ENCODE data around the gene SLC27A4. TPM values are rescaled to one million over a fixed set of nuclear protein-coding genes. Genes with fewer than 3 reads are reported as not detected.

SLC27A4 gene
- total and polyA plus RNA-seq, 2 of the 13 experiments (the other 11 are each of a cell fraction or from before 2014, with no cell fraction given) = 10.6 to 18.8 TPM

- TF ChIP-seq, protein P1, sequence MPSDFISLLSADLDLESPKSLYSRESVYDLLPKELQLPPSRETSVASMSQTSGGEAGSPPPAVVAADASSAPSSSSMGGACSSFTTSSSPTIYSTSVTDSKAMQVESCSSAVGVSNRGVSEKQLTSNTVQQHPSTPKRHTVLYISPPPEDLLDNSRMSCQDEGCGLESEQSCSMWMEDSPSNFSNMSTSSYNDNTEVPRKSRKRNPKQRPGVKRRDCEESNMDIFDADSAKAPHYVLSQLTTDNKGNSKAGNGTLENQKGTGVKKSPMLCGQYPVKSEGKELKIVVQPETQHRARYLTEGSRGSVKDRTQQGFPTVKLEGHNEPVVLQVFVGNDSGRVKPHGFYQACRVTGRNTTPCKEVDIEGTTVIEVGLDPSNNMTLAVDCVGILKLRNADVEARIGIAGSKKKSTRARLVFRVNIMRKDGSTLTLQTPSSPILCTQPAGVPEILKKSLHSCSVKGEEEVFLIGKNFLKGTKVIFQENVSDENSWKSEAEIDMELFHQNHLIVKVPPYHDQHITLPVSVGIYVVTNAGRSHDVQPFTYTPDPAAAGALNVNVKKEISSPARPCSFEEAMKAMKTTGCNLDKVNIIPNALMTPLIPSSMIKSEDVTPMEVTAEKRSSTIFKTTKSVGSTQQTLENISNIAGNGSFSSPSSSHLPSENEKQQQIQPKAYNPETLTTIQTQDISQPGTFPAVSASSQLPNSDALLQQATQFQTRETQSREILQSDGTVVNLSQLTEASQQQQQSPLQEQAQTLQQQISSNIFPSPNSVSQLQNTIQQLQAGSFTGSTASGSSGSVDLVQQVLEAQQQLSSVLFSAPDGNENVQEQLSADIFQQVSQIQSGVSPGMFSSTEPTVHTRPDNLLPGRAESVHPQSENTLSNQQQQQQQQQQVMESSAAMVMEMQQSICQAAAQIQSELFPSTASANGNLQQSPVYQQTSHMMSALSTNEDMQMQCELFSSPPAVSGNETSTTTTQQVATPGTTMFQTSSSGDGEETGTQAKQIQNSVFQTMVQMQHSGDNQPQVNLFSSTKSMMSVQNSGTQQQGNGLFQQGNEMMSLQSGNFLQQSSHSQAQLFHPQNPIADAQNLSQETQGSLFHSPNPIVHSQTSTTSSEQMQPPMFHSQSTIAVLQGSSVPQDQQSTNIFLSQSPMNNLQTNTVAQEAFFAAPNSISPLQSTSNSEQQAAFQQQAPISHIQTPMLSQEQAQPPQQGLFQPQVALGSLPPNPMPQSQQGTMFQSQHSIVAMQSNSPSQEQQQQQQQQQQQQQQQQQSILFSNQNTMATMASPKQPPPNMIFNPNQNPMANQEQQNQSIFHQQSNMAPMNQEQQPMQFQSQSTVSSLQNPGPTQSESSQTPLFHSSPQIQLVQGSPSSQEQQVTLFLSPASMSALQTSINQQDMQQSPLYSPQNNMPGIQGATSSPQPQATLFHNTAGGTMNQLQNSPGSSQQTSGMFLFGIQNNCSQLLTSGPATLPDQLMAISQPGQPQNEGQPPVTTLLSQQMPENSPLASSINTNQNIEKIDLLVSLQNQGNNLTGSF (CRISPR knock-in tag; IDR thresholded peaks at IDR 0.05) = no peak
- TF ChIP-seq PHF21A (CRISPR knock-in tag; IDR thresholded peaks at IDR 0.05) = no peak; the same call in 1 of the 2 replicates
- TF ChIP-seq NAIF1 (CRISPR knock-in tag; IDR thresholded peaks at IDR 0.05; ENCODE audit: borderline replicate concordance) = peak; percentile 20; the same call in 1 of the 2 replicates
- no peak for TF ChIP-seq IKZF4 (CRISPR knock-in tag; IDR thresholded peaks at IDR 0.05; ENCODE audit: borderline replicate concordance, low read depth, not compliant biosample characterization)
- peak; percentile 73 for TF ChIP-seq SAP130 (CRISPR knock-in tag; IDR thresholded peaks at IDR 0.05; ENCODE audit: low read depth)
- no peak for TF ChIP-seq NCOA2 (CRISPR knock-in tag; IDR thresholded peaks at IDR 0.05)
- TF ChIP-seq ZNF34 (CRISPR knock-in tag; IDR thresholded peaks at IDR 0.05; ENCODE audit: borderline replicate concordance) = 0 out of 2 replicates have a peak, but pooled peaks have one; percentile 12
- TF ChIP-seq ZBTB25 (CRISPR knock-in tag; IDR thresholded peaks at IDR 0.05) = no peak
- peak; percentile 48; the same call in 1 of the 2 replicates for TF ChIP-seq SMAD3 (CRISPR knock-in tag; IDR thresholded peaks at IDR 0.05)
- no peak for TF ChIP-seq ATF7 (IDR thresholded peaks at IDR 0.05)
- TF ChIP-seq ATF7 (CRISPR knock-in tag; IDR thresholded peaks at IDR 0.05) = no peak
- no peak; the same call in 1 of the 2 replicates for TF ChIP-seq HINFP (CRISPR knock-in tag; IDR thresholded peaks at IDR 0.05; ENCODE audit: low read depth)
- TF ChIP-seq ATF2 (CRISPR knock-in tag; IDR thresholded peaks at IDR 0.05) = no peak
- TF ChIP-seq SP1 (IDR thresholded peaks at IDR 0.05) = no peak
- TF ChIP-seq SP1 (CRISPR knock-in tag; IDR thresholded peaks at IDR 0.05) = no peak
- peak; percentile 52; the same call in 1 of the 2 replicates for TF ChIP-seq ZNF839 (CRISPR knock-in tag; IDR thresholded peaks at IDR 0.05; ENCODE audit: borderline replicate concordance)
- TF ChIP-seq ZNF709 (CRISPR knock-in tag; IDR thresholded peaks at IDR 0.05) = peak; percentile 59; the same call in 1 of the 2 replicates
- TF ChIP-seq, protein P2, sequence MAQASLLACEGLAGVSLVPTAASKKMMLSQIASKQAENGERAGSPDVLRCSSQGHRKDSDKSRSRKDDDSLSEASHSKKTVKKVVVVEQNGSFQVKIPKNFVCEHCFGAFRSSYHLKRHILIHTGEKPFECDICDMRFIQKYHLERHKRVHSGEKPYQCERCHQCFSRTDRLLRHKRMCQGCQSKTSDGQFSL (CRISPR knock-in tag; IDR thresholded peaks at IDR 0.05) = no peak
Measured at GRCh38 chr9:128339761-128340690, at the start of gene SLC27A4 (continued).
